PC-9 (cell line): ENCODE data around the gene AKAP13.

Source experiments
- EZH2 ChIP-seq: fragments of 200-600 bp; sonication (generic); IDR thresholded peaks from 2 replicates; pipeline ENCODE4 v1.8.0; 2017; ENCODE audit warnings: antibody characterized with exemption, low read depth
- TF ChIP-seq, protein P1 (sequence below): fragments of 200-600 bp; sonication (generic); conservative IDR thresholded peaks from 2 replicates; pipeline ENCODE4 v1.6.1; 2017; ENCODE audit warnings: mixed run types, antibody characterized with exemption, mild to moderate bottlenecking, moderate library complexity

DNA sequence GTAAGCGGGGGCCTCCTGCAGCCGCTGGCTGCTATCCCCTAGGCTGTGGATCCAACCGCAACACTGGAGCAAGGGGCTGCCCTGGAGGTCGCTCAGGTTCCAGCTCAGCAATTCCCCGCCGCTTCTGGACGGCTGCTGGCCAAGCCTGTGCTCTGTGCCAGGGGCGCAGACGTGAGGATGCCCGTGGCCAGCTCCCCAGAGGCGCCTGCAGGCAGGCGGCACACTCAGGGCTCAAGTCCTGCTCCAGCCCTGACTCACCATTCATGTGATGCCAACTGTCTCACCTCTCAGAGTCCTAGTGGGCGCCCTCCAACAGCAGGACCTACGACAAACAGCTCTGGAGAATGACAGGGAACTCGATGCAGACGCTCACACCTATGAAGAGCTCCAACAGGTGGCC lies 382.8 kb downstream of the AKAP13 start:
- TF ChIP-seq, protein P1, sequence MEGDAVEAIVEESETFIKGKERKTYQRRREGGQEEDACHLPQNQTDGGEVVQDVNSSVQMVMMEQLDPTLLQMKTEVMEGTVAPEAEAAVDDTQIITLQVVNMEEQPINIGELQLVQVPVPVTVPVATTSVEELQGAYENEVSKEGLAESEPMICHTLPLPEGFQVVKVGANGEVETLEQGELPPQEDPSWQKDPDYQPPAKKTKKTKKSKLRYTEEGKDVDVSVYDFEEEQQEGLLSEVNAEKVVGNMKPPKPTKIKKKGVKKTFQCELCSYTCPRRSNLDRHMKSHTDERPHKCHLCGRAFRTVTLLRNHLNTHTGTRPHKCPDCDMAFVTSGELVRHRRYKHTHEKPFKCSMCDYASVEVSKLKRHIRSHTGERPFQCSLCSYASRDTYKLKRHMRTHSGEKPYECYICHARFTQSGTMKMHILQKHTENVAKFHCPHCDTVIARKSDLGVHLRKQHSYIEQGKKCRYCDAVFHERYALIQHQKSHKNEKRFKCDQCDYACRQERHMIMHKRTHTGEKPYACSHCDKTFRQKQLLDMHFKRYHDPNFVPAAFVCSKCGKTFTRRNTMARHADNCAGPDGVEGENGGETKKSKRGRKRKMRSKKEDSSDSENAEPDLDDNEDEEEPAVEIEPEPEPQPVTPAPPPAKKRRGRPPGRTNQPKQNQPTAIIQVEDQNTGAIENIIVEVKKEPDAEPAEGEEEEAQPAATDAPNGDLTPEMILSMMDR: no peak
- TF ChIP-seq EZH2: no peak
